Neural cell (in vitro differentiated cells): Measurements from ENCODE around the gene JUND. TPM values are rescaled to one million over a fixed set of nuclear protein-coding genes. Genes with fewer than 3 reads are reported as not detected.

Experiments
- H2AFZ ChIP-seq: fragments of 200-600, 300-800 bp; sonication (generic), shearing (Covaris generic); 2 replicates; pipeline ENCODE4 v1.6.0; 2014; ENCODE audit warnings: low read depth, mild to moderate bottlenecking, antibody characterized with exemption, low read length, moderate library complexity
- H3F3A ChIP-seq: fragments of 200-600 bp; shearing (Covaris generic); 2 replicates; pipeline ENCODE4 v1.6.1; 2016; ENCODE audit warnings: mild to moderate bottlenecking, moderate library complexity, mixed read lengths, antibody characterized with exemption, low read length; ENCODE audit not compliant: insufficient read depth, poor library complexity, severe bottlenecking
- H3K27ac ChIP-seq: fragments of 200-600, 300-800 bp; sonication (generic), shearing (Covaris generic); 2 replicates; pipeline ENCODE4 v1.5.1; 2014; ENCODE audit warnings: mild to moderate bottlenecking, low read length, moderate library complexity
- H3K27me3 ChIP-seq: fragments of 300-800, 200-600 bp; sonication (generic), shearing (Covaris generic); 2 replicates; pipeline ENCODE4 v1.6.0; 2014; ENCODE audit warnings: mild to moderate bottlenecking, low read depth, low read length, moderate library complexity; ENCODE audit not compliant: insufficient read depth
- H3K36me3 ChIP-seq: fragments of 300-800, 200-600 bp; sonication (generic), shearing (Covaris generic); 2 replicates; pipeline ENCODE4 v1.5.1; 2014; ENCODE audit warnings: mild to moderate bottlenecking, antibody characterized with exemption, low read length, moderate library complexity; ENCODE audit not compliant: insufficient read depth
- H3K4me2 ChIP-seq: fragments of 300-800, 200-600 bp; sonication (generic), shearing (Covaris generic); 2 replicates; pipeline ENCODE4 v1.6.0; 2014; ENCODE audit warnings: mild to moderate bottlenecking, low read length
- H3K4me3 ChIP-seq: fragments of 300-800, 200-600 bp; sonication (generic), shearing (Covaris generic); 2 replicates; pipeline ENCODE4 v1.5.1; 2014; ENCODE audit warnings: mild to moderate bottlenecking, low read length, moderate library complexity
- H3K79me2 ChIP-seq: fragments of 200-600 bp; shearing (Covaris generic); replicated peaks from 2 replicates; pipeline ENCODE4 v1.6.0; 2014; ENCODE audit warnings: mild to moderate bottlenecking, low read length, moderate library complexity; ENCODE audit not compliant: insufficient read depth
- H3K9ac ChIP-seq: fragments of 300-800, 200-600 bp; sonication (generic), shearing (Covaris generic); 2 replicates; pipeline ENCODE4 v1.6.1; 2016; ENCODE audit warnings: mild to moderate bottlenecking, low read length, mixed read lengths
- H3K9me2 ChIP-seq: fragments of 200-600 bp; shearing (Covaris generic); 2 replicates; pipeline ENCODE4 v1.6.1; 2016; ENCODE audit warnings: mild to moderate bottlenecking, low read length, mixed read lengths; ENCODE audit not compliant: insufficient read depth
- H3K9me3 ChIP-seq: fragments of 200-600, 300-800 bp; sonication (generic), shearing (Covaris generic); 2 replicates; pipeline ENCODE4 v1.6.1; 2016; ENCODE audit warnings: mild to moderate bottlenecking, mixed run types, low read length, moderate library complexity, mixed read lengths
- H4K20me1 ChIP-seq: fragments of 200-600 bp; shearing (Covaris generic); 2 replicates; pipeline ENCODE4 v1.6.1; 2016; ENCODE audit warnings: mild to moderate bottlenecking, mixed run types; ENCODE audit not compliant: insufficient read depth
- CTCF ChIP-seq: fragments of 450-650 bp; IDR thresholded peaks from 2 replicates; pipeline ENCODE4 v1.5.1; 2014; ENCODE audit warnings: antibody characterized with exemption, mild to moderate bottlenecking, moderate library complexity; ENCODE audit not compliant: poor library complexity, severe bottlenecking
- EP300 ChIP-seq: fragments of 450-650 bp; conservative IDR thresholded peaks from 2 replicates; pipeline ENCODE4 v1.6.1; 2014; ENCODE audit warnings: antibody characterized with exemption, mild to moderate bottlenecking, moderate library complexity; ENCODE audit not compliant: poor library complexity, severe bottlenecking
- EZH2 ChIP-seq: fragments of 200-600, 300-800 bp; shearing (Covaris generic), sonication (generic); IDR thresholded peaks from 2 replicates; pipeline ENCODE4 v1.6.1; 2014; ENCODE audit warnings: antibody characterized with exemption, low read length, borderline replicate concordance, mild to moderate bottlenecking; ENCODE audit not compliant: insufficient read depth, poor library complexity, severe bottlenecking
- MXI1 ChIP-seq: fragments of 450-650 bp; conservative IDR thresholded peaks from 2 replicates; pipeline ENCODE4 v1.6.1; 2014; ENCODE audit warnings: antibody characterized with exemption, mild to moderate bottlenecking; ENCODE audit not compliant: poor library complexity, severe bottlenecking
- POLR2AphosphoS5 ChIP-seq: IDR thresholded peaks from 2 replicates; pipeline ENCODE4 v1.6.1; 2012
- RAD21 ChIP-seq: fragments of 450-650 bp; conservative IDR thresholded peaks from 2 replicates; pipeline ENCODE4 v1.6.1; 2014; ENCODE audit warnings: antibody characterized with exemption, mild to moderate bottlenecking, moderate library complexity
- REST ChIP-seq: IDR thresholded peaks from 2 replicates; pipeline ENCODE4 v1.6.1; 2012; ENCODE audit warnings: borderline replicate concordance
- SMC3 ChIP-seq: fragments of 450-650 bp; conservative IDR thresholded peaks from 2 replicates; pipeline ENCODE4 v1.6.1; 2014; ENCODE audit warnings: antibody characterized with exemption, mild to moderate bottlenecking, moderate library complexity; ENCODE audit not compliant: poor library complexity
- TAF1 ChIP-seq: IDR thresholded peaks from 2 replicates; pipeline ENCODE4 v1.6.1; 2012; ENCODE audit warnings: low read depth
- polyA plus RNA-seq: library from polyadenylated mRNA; depleted of rRNA; stranded (reverse); fragments of >200 nt; gene quantifications from 2 replicates; pipeline ENCODE4 v1.2.3, GENCODE V29; 2014

The JUND gene
- polyA plus RNA-seq, 1 donor from 2014 or later: 94.9 TPM

GRCh38 chr19:18253716-18254115 is 27.7 kb downstream of the JUND start:
- no peaks in the 10 kb centered on the region for H3K9me2 ChIP-seq
- no peaks in the 10 kb centered on the region for H4K20me1 ChIP-seq
- TF ChIP-seq TAF1: no peak
- H3K36me3 ChIP-seq: no peaks in the 10 kb centered on the region
- no peaks in the 10 kb centered on the region for H3F3A ChIP-seq
- peaks cover 15% of the 10 kb centered on the region for H3K27me3 ChIP-seq
- H3K4me3 ChIP-seq: no peak overlapping the region
- H3K9me3 ChIP-seq: no peaks in the 10 kb centered on the region
- H3K79me2 ChIP-seq: no peaks in the 10 kb centered on the region
- H3K4me2 ChIP-seq: no peak overlapping the region
- H3K9ac ChIP-seq: no peak overlapping the region
- H3K27ac ChIP-seq: no peak overlapping the region
- no peak overlapping the region for H2AFZ ChIP-seq

- Histone ChIP-seq H3K9ac (no peak overlapping the region), H3K36me3 (no peaks in the 10 kb centered on the region), H3F3A (no peaks in the 10 kb centered on the region), H3K9me3 (no peaks in the 10 kb centered on the region), H3K4me3 (no peak overlapping the region), H3K27me3 (peaks cover 15% of the 10 kb centered on the region), H2AFZ (no peak overlapping the region), H3K27ac (no peak overlapping the region), H4K20me1 (no peaks in the 10 kb centered on the region), H3K79me2 (no peaks in the 10 kb centered on the region), H3K9me2 (no peaks in the 10 kb centered on the region), H3K4me2 (no peak overlapping the region)
- no peak for TF ChIP-seq EP300
- TF ChIP-seq RAD21: no peak
- TF ChIP-seq REST: no peak
- no peak for TF ChIP-seq SMC3
- TF ChIP-seq POLR2AphosphoS5: no peak
- TF ChIP-seq CTCF: no peak
- TF ChIP-seq MXI1: no peak
- TF ChIP-seq EZH2: no peak
Measured at GRCh38 chr19:18253130-18253529, 28.3 kb downstream of the JUND start.

- no peak overlapping the region for H3K9ac ChIP-seq
- no peaks in the 10 kb centered on the region for H3F3A ChIP-seq
- no peaks in the 10 kb centered on the region for H3K9me3 ChIP-seq
- H3K27ac ChIP-seq: no peak overlapping the region
- H4K20me1 ChIP-seq: no peaks in the 10 kb centered on the region
- H3K9me2 ChIP-seq: no peaks in the 10 kb centered on the region
- no peak overlapping the region for H3K4me2 ChIP-seq
- no peak overlapping the region for H3K4me3 ChIP-seq
- peaks cover 15% of the 10 kb centered on the region for H3K27me3 ChIP-seq
- no peak for TF ChIP-seq CTCF
- TF ChIP-seq REST: no peak
- TF ChIP-seq RAD21: no peak
- TF ChIP-seq POLR2AphosphoS5: no peak
- no peak for TF ChIP-seq MXI1
- no peak for TF ChIP-seq EZH2
- TF ChIP-seq SMC3: no peak
- no peak for TF ChIP-seq EP300
- no peak for TF ChIP-seq TAF1
- H3K79me2 ChIP-seq: no peaks in the 10 kb centered on the region
- no peak overlapping the region for H2AFZ ChIP-seq
- no peaks in the 10 kb centered on the region for H3K36me3 ChIP-seq
Measured at GRCh38 chr19:18252370-18252717, 29.1 kb downstream of the JUND start.
